ENCODE results near the gene CDCP1.

Gene CDCP1

DNA sequence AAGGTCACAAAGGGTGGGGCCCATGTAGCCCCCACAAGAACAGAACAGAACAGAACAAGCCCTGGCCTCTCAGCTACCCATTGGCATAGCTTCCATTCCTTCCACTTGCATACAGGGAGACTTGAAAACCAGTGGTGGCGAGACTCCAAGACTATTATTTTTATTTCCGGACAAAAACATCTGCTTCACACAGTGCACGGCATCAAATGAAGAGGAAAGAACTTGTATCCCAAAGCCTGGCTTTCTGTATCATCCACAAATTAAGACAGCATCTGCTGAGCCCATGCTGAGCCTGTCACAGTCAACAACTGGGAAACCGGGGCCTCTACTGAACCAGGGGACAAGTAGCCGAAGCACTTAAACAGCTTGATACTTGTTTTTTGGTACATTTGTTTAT is 64.0 kb downstream of the CDCP1 start:
- H3K27ac ChIP-seq (replicated peaks) = no peak overlapping the region
- no peak for TF ChIP-seq POLR2AphosphoS5 (IDR thresholded peaks at IDR 0.05; ENCODE audit: low read depth)
- TF ChIP-seq, protein P1, sequence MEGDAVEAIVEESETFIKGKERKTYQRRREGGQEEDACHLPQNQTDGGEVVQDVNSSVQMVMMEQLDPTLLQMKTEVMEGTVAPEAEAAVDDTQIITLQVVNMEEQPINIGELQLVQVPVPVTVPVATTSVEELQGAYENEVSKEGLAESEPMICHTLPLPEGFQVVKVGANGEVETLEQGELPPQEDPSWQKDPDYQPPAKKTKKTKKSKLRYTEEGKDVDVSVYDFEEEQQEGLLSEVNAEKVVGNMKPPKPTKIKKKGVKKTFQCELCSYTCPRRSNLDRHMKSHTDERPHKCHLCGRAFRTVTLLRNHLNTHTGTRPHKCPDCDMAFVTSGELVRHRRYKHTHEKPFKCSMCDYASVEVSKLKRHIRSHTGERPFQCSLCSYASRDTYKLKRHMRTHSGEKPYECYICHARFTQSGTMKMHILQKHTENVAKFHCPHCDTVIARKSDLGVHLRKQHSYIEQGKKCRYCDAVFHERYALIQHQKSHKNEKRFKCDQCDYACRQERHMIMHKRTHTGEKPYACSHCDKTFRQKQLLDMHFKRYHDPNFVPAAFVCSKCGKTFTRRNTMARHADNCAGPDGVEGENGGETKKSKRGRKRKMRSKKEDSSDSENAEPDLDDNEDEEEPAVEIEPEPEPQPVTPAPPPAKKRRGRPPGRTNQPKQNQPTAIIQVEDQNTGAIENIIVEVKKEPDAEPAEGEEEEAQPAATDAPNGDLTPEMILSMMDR (IDR thresholded peaks at IDR 0.05; ENCODE audit: insufficient read depth, low read length) = no peak
- TF ChIP-seq, protein P2, sequence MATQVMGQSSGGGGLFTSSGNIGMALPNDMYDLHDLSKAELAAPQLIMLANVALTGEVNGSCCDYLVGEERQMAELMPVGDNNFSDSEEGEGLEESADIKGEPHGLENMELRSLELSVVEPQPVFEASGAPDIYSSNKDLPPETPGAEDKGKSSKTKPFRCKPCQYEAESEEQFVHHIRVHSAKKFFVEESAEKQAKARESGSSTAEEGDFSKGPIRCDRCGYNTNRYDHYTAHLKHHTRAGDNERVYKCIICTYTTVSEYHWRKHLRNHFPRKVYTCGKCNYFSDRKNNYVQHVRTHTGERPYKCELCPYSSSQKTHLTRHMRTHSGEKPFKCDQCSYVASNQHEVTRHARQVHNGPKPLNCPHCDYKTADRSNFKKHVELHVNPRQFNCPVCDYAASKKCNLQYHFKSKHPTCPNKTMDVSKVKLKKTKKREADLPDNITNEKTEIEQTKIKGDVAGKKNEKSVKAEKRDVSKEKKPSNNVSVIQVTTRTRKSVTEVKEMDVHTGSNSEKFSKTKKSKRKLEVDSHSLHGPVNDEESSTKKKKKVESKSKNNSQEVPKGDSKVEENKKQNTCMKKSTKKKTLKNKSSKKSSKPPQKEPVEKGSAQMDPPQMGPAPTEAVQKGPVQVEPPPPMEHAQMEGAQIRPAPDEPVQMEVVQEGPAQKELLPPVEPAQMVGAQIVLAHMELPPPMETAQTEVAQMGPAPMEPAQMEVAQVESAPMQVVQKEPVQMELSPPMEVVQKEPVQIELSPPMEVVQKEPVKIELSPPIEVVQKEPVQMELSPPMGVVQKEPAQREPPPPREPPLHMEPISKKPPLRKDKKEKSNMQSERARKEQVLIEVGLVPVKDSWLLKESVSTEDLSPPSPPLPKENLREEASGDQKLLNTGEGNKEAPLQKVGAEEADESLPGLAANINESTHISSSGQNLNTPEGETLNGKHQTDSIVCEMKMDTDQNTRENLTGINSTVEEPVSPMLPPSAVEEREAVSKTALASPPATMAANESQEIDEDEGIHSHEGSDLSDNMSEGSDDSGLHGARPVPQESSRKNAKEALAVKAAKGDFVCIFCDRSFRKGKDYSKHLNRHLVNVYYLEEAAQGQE (IDR thresholded peaks at IDR 0.05; ENCODE audit: insufficient replicate concordance, low read depth) = no peak
- TF ChIP-seq GABPA (IDR thresholded peaks at IDR 0.05; ENCODE audit: low read depth) = no peak
- no peak overlapping the region for H3K4me3 ChIP-seq (replicated peaks; ENCODE audit: insufficient read depth, low read length)
- no peak for DNase-seq (ENCODE audit: low read depth in 1 of 2, low spot score in 1 of 2)
- H3K27me3 ChIP-seq (ENCODE audit: insufficient read depth, poor library complexity, severe bottlenecking) = no peaks in the 10 kb centered on the region

DNA sequence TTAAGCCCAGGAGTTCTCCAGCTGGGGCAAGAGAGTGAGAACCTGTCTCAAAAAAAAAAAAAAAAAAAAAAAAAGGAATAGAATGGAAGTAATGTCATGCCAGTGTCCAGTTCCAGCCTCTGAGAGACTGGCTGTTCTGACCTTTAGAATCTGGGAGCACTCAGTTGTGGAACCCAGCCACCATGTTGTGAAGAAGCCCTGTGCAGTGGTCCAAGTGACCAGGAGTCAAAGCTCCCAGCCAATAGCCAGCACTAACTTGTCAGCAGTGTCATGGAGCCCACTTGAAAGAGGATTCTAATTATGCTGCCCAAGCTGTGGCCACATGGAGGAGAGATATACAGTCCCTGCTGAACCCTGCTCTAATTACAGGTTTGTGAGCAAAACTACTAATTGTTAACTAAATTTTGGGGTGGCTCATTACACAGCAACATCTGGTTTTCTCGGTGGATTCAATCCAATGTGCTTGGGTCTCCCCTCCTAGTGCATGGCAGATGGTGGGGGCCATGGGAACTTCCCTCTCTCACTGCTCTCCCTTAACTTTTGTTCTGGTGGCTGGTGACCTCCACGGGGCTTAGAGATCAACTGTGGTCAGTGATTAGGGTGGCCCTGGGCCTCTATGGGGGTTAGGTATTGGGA is 64.6 kb downstream of the CDCP1 start:
- Histone ChIP-seq H3K27me3 (ENCODE audit: insufficient read depth, poor library complexity, severe bottlenecking) (no peaks in the 10 kb centered on the region), H3K4me3 (replicated peaks; ENCODE audit: insufficient read depth, low read length) (no peak overlapping the region), H3K27ac (replicated peaks) (no peak overlapping the region)
- no peak for TF ChIP-seq GABPA (IDR thresholded peaks at IDR 0.05; ENCODE audit: low read depth)
- DNase-seq (ENCODE audit: low read depth in 1 of 2, low spot score in 1 of 2) = no peak

DNA sequence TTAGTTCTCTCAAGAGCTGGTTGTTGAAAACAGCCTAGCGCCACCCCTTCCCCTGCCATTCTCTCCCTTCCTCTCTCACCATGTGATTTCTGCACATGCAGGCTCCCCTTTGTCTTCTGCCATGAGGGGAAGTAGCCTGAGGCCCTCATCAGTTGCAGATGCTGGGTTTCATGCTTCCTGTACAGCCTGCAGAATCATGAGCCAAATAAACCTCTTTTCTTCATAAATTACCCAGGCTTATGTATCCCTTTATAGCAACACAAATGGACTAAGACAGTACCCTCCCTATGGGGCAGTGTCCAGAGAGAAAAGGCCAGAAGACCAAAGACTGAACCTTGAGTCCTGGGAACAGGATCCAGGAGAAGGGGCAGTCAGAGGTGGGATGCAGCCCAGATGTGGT is 65.4 kb downstream of the CDCP1 start:
- TF ChIP-seq GABPA (IDR thresholded peaks at IDR 0.05; ENCODE audit: low read depth) (no peak), POLR2AphosphoS5 (IDR thresholded peaks at IDR 0.05; ENCODE audit: low read depth) (no peak), SPI1 (IDR thresholded peaks at IDR 0.05; ENCODE audit: borderline replicate concordance, low read depth) (no peak)
- TF ChIP-seq, protein P2 (IDR thresholded peaks at IDR 0.05; ENCODE audit: insufficient replicate concordance, low read depth) = no peak
- TF ChIP-seq, protein P1 (IDR thresholded peaks at IDR 0.05; ENCODE audit: insufficient read depth, low read length) = no peak
- Histone ChIP-seq H3K27ac (replicated peaks) (no peak overlapping the region), H3K27me3 (ENCODE audit: insufficient read depth, poor library complexity, severe bottlenecking) (no peaks in the 10 kb centered on the region), H3K4me3 (replicated peaks; ENCODE audit: insufficient read depth, low read length) (no peak overlapping the region)
- DNase-seq (ENCODE audit: low read depth in 1 of 2, low spot score in 1 of 2) = no peak

DNA sequence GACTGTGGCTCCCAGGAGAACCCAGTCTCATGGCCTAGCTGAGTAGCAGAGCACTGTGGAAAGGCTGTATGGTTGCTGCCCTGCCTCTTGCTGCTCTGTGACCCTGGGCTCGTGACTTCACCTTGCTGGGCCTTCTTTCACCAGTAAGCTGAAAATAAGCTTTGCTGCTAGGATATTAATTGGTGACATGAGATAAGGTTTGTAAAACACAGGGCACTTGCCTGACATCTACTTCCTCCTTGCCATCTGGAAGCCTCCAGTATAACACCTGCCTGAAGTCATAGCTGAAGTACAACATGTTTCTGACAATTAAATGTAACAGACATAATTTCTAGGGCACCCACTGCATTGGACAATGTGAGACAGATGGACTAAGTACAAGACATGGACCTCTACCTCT is 66.5 kb downstream of the CDCP1 start:
- no peak overlapping the region for H3K4me3 ChIP-seq (replicated peaks; ENCODE audit: insufficient read depth, low read length)
- no peak overlapping the region for H3K27ac ChIP-seq (replicated peaks)
- DNase-seq (ENCODE audit: low read depth in 1 of 2, low spot score in 1 of 2) = no peak
- TF ChIP-seq, protein P2 (IDR thresholded peaks at IDR 0.05; ENCODE audit: insufficient replicate concordance, low read depth) = no peak
- no peak for TF ChIP-seq POLR2AphosphoS5 (IDR thresholded peaks at IDR 0.05; ENCODE audit: low read depth)
- no peak for TF ChIP-seq SPI1 (IDR thresholded peaks at IDR 0.05; ENCODE audit: borderline replicate concordance, low read depth)
- no peak for TF ChIP-seq GABPA (IDR thresholded peaks at IDR 0.05; ENCODE audit: low read depth)
- TF ChIP-seq, protein P1 (IDR thresholded peaks at IDR 0.05; ENCODE audit: insufficient read depth, low read length) = no peak
- no peaks in the 10 kb centered on the region for H3K27me3 ChIP-seq (ENCODE audit: insufficient read depth, poor library complexity, severe bottlenecking)
